Measurements from ENCODE around the gene RASSF5.

Gene RASSF5

GRCh38 chr1:206500046-206500445, 7.3 kb upstream of the RASSF5 start:
- DNase-seq, result no peak

GRCh38 chr1:206501881-206502280, 5.5 kb upstream of the RASSF5 start:
- no peak for DNase-seq

- no peak for DNase-seq
Observed at GRCh38 chr1:206502403-206502802, 4.9 kb upstream of the RASSF5 start.

GRCh38 chr1:206502812-206503211, 4.5 kb upstream of the RASSF5 start:
- no peak for DNase-seq

GRCh38 chr1:206503591-206504362, 3.6 kb upstream of the RASSF5 start:
- no peak for DNase-seq

GRCh38 chr1:206504363-206504713, 3.0 kb upstream of the RASSF5 start:
- no peak for DNase-seq

- no peak for DNase-seq
Observed at GRCh38 chr1:206505702-206506355, 1.5 kb upstream of the RASSF5 start.

- DNase-seq, result no peak
Observed at GRCh38 chr1:206506405-206507283, 687 bp upstream of the RASSF5 start.

GRCh38 chr1:206508130-206508889, 979 bp downstream of the RASSF5 start:
- no peak for DNase-seq

- DNase-seq, result no peak
Observed at GRCh38 chr1:206508956-206509355, 1.6 kb downstream of the RASSF5 start.

GRCh38 chr1:206509612-206510257, 2.4 kb downstream of the RASSF5 start:
- no peak for DNase-seq

- no peak for DNase-seq
Observed at GRCh38 chr1:206510371-206510770, 3.0 kb downstream of the RASSF5 start.

- no peak for DNase-seq
Observed at GRCh38 chr1:206511362-206512057, 4.2 kb downstream of the RASSF5 start.

GRCh38 chr1:206512058-206512850, 4.9 kb downstream of the RASSF5 start:
- no peak for DNase-seq

GRCh38 chr1:206512851-206513180, 5.5 kb downstream of the RASSF5 start:
- no peak for DNase-seq

GRCh38 chr1:206513312-206514111, 6.2 kb downstream of the RASSF5 start:
- DNase-seq, result no peak

GRCh38 chr1:206514813-206515387, 7.6 kb downstream of the RASSF5 start:
- DNase-seq, result no peak

- DNase-seq, result no peak
Observed at GRCh38 chr1:206516728-206516990, 9.3 kb downstream of the RASSF5 start.

GRCh38 chr1:206517784-206518183, 10.5 kb downstream of the RASSF5 start:
- no peak for DNase-seq

- DNase-seq, result no peak
Observed at GRCh38 chr1:206518206-206518605, 10.9 kb downstream of the RASSF5 start.

Measured in activated naive CD4-positive, alpha-beta T cell treated with anti-CD3 and anti-CD28 coated beads, Interleukin-2, amount 50 U/mL, for 16 hours (primary cell).